GM12878 (cell line): Measurements from ENCODE around the gene IQGAP1. TPM values are rescaled to one million over a fixed set of nuclear protein-coding genes. Genes with fewer than 3 reads are reported as not detected.

Experiments used
- ATAC-seq: fragments of 200-7000 bp; cut with Tn5 transposase; 3 replicates; pipeline ENCODE4 v1.9.1; 2020; ENCODE audit warnings: mild to moderate bottlenecking, moderate library complexity
- BruUV-seq: library from RNA; stranded (reverse); fragments of 400-500 nt; replicated peaks from 2 replicates; lab custom pipeline; 2021; lab: Mats Ljungman, UMichigan
- CTCF ChIA-PET: fragments of 300-600 bp; sonication (Branson Sonifier 250); formaldehyde crosslinking; extraction: SDS; loops from one replicate; lab custom pipeline; 2021; ENCODE audit warnings: inconsistent platforms; lab: Yijun Ruan, JAX
- POLR2A ChIA-PET: fragments of 350-600 bp; formaldehyde crosslinking; extraction: SDS; loops from one replicate; lab custom pipeline; 2021; ENCODE audit warnings: inconsistent platforms; lab: Charles Lee
- RAD21 ChIA-PET: fragments of 300-600 bp; sonication (Branson Sonifier 250); formaldehyde crosslinking; loops from one replicate; lab custom pipeline; 2023; ENCODE audit warnings: antibody characterized with exemption; ENCODE audit not compliant: unreplicated experiment; lab: Charles Lee
- SMC1A ChIA-PET: fragments of 300-600 bp; sonication (Branson Sonifier 250); formaldehyde crosslinking; loops from one replicate; lab custom pipeline; 2023; ENCODE audit not compliant: unreplicated experiment, uncharacterized antibody; lab: Charles Lee
- DNase-seq: peaks from one replicate; pipeline ENCODE4 v3.0.0-alpha.2; 2011; ENCODE audit warnings: low read depth, low spot score
- FAIRE-seq: peaks from 3 replicates; lab custom pipeline; 2011; peaks lifted over from hg19 to GRCh38; lab: Jason Lieb, UNC
- H2AFZ ChIP-seq: 2 replicates; pipeline ENCODE4 v1.6.0; 2011; ENCODE audit warnings: low read depth, low read length, control low read depth; ENCODE audit not compliant: control insufficient read depth
- H3K27ac ChIP-seq: 2 replicates; pipeline ENCODE4 v1.5.1; 2011; ENCODE audit warnings: control low read depth; ENCODE audit not compliant: control insufficient read depth, insufficient read depth
- H3K27me3 ChIP-seq, 2 experiments: replicated peaks in 1 of 2; 2 replicates each; pipeline versions ENCODE4 v1.6.0 to v1.6.1; 2011; ENCODE audit warnings: low read length in 1 of 2; ENCODE audit not compliant: control insufficient read depth in 2 of 2, insufficient read depth in 2 of 2
- H3K36me3 ChIP-seq, 2 experiments: 2 replicates each; pipeline ENCODE4 v1.5.1; 2011; ENCODE audit warnings: low read length in 1 of 2; ENCODE audit not compliant: control insufficient read depth in 2 of 2, insufficient read depth in 2 of 2
- H3K4me1 ChIP-seq: 2 replicates; pipeline ENCODE4 v1.6.1; 2011; ENCODE audit warnings: mild to moderate bottlenecking, low read length, moderate library complexity, mixed read lengths; ENCODE audit not compliant: control insufficient read depth, insufficient read depth
- H3K4me2 ChIP-seq: 2 replicates; pipeline ENCODE4 v1.6.0; 2011; ENCODE audit warnings: control low read depth; ENCODE audit not compliant: control insufficient read depth, insufficient read depth
- H3K4me3 ChIP-seq: fragments of 200-600 bp; sonication (generic); 2 replicates; pipeline ENCODE4 v1.5.1; 2016
- H3K79me2 ChIP-seq: 2 replicates; pipeline ENCODE4 v1.6.0; 2011; ENCODE audit warnings: low read length; ENCODE audit not compliant: control insufficient read depth, insufficient read depth
- H3K9ac ChIP-seq: 2 replicates; pipeline ENCODE4 v1.8.0; 2011; ENCODE audit warnings: low read length, control low read depth, mixed read lengths; ENCODE audit not compliant: control insufficient read depth, insufficient read depth
- H3K9me3 ChIP-seq: replicated peaks from 3 replicates; pipeline ENCODE4 v1.5.1; 2011; ENCODE audit warnings: mild to moderate bottlenecking, low read length; ENCODE audit not compliant: control insufficient read depth, insufficient read depth
- H4K20me1 ChIP-seq: 2 replicates; pipeline ENCODE4 v1.6.0; 2011; ENCODE audit not compliant: control insufficient read depth, insufficient read depth
- ELK1 ChIP-seq: IDR thresholded peaks from 2 replicates; pipeline ENCODE4 v1.6.1; 2012; ENCODE audit warnings: low read depth, low read length, improper control_type of control experiment
- ETV6 ChIP-seq, 2 experiments: fragments of 450-650 bp in 1 of 2; IDR thresholded peaks in 1 of 2; conservative IDR thresholded peaks in 1 of 2; 2 replicates each; pipeline ENCODE4 v1.6.1; 2014; ENCODE audit warnings: antibody characterized with exemption in 1 of 2, borderline replicate concordance in 1 of 2, low read depth in 1 of 2, mild to moderate bottlenecking in 1 of 2, moderate library complexity in 1 of 2
- IRF4 ChIP-seq: IDR thresholded peaks from 2 replicates; pipeline ENCODE4 v1.6.1; 2011; ENCODE audit warnings: low read depth, low read length
- MTA3 ChIP-seq: IDR thresholded peaks from 2 replicates; pipeline ENCODE4 v1.6.1; 2012; ENCODE audit warnings: low read length, inconsistent platforms, borderline replicate concordance
- MXI1 ChIP-seq: fragments of 150-350 bp; IDR thresholded peaks from 2 replicates; pipeline ENCODE4 v1.6.1; 2011; ENCODE audit warnings: low read depth, mild to moderate bottlenecking, inconsistent platforms, low read length, improper control_type of control experiment
- NBN ChIP-seq: fragments of 450-650 bp; IDR thresholded peaks from 2 replicates; pipeline ENCODE4 v1.6.1; 2016
- NFIC ChIP-seq: IDR thresholded peaks from 2 replicates; pipeline ENCODE4 v1.6.1; 2012; ENCODE audit warnings: low read depth, mild to moderate bottlenecking, inconsistent platforms, low read length, moderate library complexity
- PML ChIP-seq: IDR thresholded peaks from 2 replicates; pipeline ENCODE4 v1.6.1; 2012; ENCODE audit warnings: low read length, inconsistent platforms
- POLR2A ChIP-seq: IDR thresholded peaks from 2 replicates; pipeline ENCODE4 v1.6.1; 2011; ENCODE audit warnings: low read depth, mild to moderate bottlenecking, low read length
- RELA ChIP-seq: fragments of 450-650 bp; IDR thresholded peaks from 2 replicates; pipeline ENCODE4 v1.8.0; 2014; ENCODE audit warnings: borderline replicate concordance; ENCODE audit not compliant: partially characterized antibody
- SMAD1 ChIP-seq: fragments of 450-650 bp; IDR thresholded peaks from 2 replicates; pipeline ENCODE4 v1.6.1; 2018; ENCODE audit warnings: mild to moderate bottlenecking, low read depth; ENCODE audit not compliant: partially characterized antibody
- TBL1XR1 ChIP-seq: IDR thresholded peaks from 2 replicates; pipeline ENCODE4 v1.6.1; 2012; ENCODE audit warnings: low read depth, low read length, improper control_type of control experiment
- YBX1 ChIP-seq: fragments of 450-650 bp; IDR thresholded peaks from 2 replicates; pipeline ENCODE4 v1.6.1; 2016; ENCODE audit warnings: antibody characterized with exemption
- ZBTB40 ChIP-seq: fragments of 450-650 bp; IDR thresholded peaks from 2 replicates; pipeline ENCODE4 v1.6.1; 2016; ENCODE audit warnings: mild to moderate bottlenecking, moderate library complexity, borderline replicate concordance
- ZNF687 ChIP-seq: fragments of 450-650 bp; IDR thresholded peaks from 2 replicates; pipeline ENCODE4 v1.6.1; 2017; ENCODE audit warnings: mild to moderate bottlenecking, moderate library complexity
- WGBS: methylation state at CpG from one replicate; pipeline ENCODE4 v1.1.6; 2016; ENCODE audit warnings: low lambda C conversion rate; ENCODE audit not compliant: insufficient replicate concordance, insufficient coverage; ENCODE audit errors: missing lambda C conversion rate; 5-methylcytosine and 5-hydroxymethylcytosine counted together
- in situ Hi-C: fragments of 300-500 bp; cut with MboI; formaldehyde crosslinking; loops from 9 replicates; pipeline ENCODE4 v1.14.3; 2018; ENCODE audit warnings: mixed read lengths
- intact Hi-C: fragments of 100-400 bp; cut with micrococcal nuclease; formaldehyde crosslinking; loops from one replicate; pipeline ENCODE4 v1.14.2; 2022; ENCODE audit not compliant: unreplicated experiment
- polyA plus RNA-seq, 11 experiments: library from polyadenylated mRNA; depleted of rRNA in 4 of 11; unstranded in 6 of 11; stranded (reverse) in 5 of 11; fragments of >200 nt; fragmentation: Nextera tagmentation in 4 of 11; fragmentation: Illumina TruSeq in 1 of 11; extraction: Ambion mirVana in 4 of 11; extraction: Trizol in 1 of 11; gene quantifications; 1 replicate in 1 of 11; 2 replicates in 10 of 11; pipeline versions ENCODE4 v1.2.1 to v1.2.3, GENCODE V29; 2011 to 2016; ENCODE audit warnings: inconsistent platforms in 2 of 11, missing spikeins in 2 of 11, low read depth in 1 of 11
- total RNA-seq, 4 experiments: library from RNA; depleted of rRNA in 3 of 4; stranded (reverse); fragments of >200 nt in 3 of 4; fragmentation: Illumina TruSeq in 1 of 4; extraction: Trizol in 1 of 4; gene quantifications; 2 replicates each; pipeline versions ENCODE4 v1.2.1 to v1.2.3, GENCODE V29; 2013 to 2021

The IQGAP1 gene
- total and polyA plus RNA-seq, 10 of the 15 experiments (the other 5 are each of a cell fraction or from before 2014, with no cell fraction given): 65.2 to 250 (median 112) TPM

GRCh38 chr15:90435652-90436337, 47.8 kb downstream of the IQGAP1 start:
- ChIA-PET RAD21 (interaction anchor here (0.8 kb wide), 1 partner anchor 14 kb away, joined by 5 read pairs; no protein-coding TSS in a partner anchor), CTCF (interaction anchor here (0.7 to 1.2 kb wide), 3 partner anchors 43 to 116 kb away, joined by 3 to 4 read pairs (median 3); no protein-coding TSS in a partner anchor), SMC1A (interaction anchor here (0.8 to 1.8 kb wide), 9 partner anchors 9 to 318 kb away, joined by 3 to 8 read pairs (median 3); no protein-coding TSS in a partner anchor), POLR2A (interaction anchor here (1.2 kb wide), 1 partner anchor 28 kb away, joined by 3 read pairs; no protein-coding TSS in a partner anchor)
- Histone ChIP-seq H3K79me2 (no peaks in the 10 kb centered on the region; the same call in 1 of the 2 replicates), H3K27ac (no peak overlapping the region), H3K4me2 (no peak overlapping the region), H3K9ac (no peak overlapping the region), H2AFZ (no peak overlapping the region), H3K9me3 (no peaks in the 10 kb centered on the region), H4K20me1 (no peaks in the 10 kb centered on the region), H3K4me3 (no peak overlapping the region), H3K36me3 (peaks cover 2 to 16% of the 10 kb centered on the region in 2 experiments), H3K4me1 (no peaks in the 10 kb centered on the region), H3K27me3 (no peaks in the 10 kb centered on the region)
- intact Hi-C loops: no loop called here
- BruUV-seq: no TSS peak
- 71% methylated on average over 1 of the region's 1 CpG for WGBS
- FAIRE-seq (no peak), ATAC-seq (no peak), DNase-seq (no peak)
- in situ Hi-C loops: no loop called here
- TF ChIP-seq MTA3: no peak
- no peak for TF ChIP-seq SMAD1
- no peak for TF ChIP-seq YBX1
- no peak for TF ChIP-seq NFIC
- TF ChIP-seq ZNF687: no peak
- TF ChIP-seq ELK1: no peak
- TF ChIP-seq ETV6 (conservative IDR thresholded peaks at IDR 0.05 in 1 of 2, IDR thresholded peaks at IDR 0.05 in 1 of 2; ENCODE audit: borderline replicate concordance in 1 of 2, low read depth in 1 of 2): no peak
- TF ChIP-seq POLR2A: no peak
- TF ChIP-seq MXI1: no peak
- TF ChIP-seq NBN: no peak
- no peak for TF ChIP-seq IRF4
- TF ChIP-seq PML: no peak
- TF ChIP-seq RELA: no peak
- TF ChIP-seq TBL1XR1: no peak
- TF ChIP-seq ZBTB40: no peak
